ENCODE measurements around the gene HS6ST3. TPM values are rescaled to one million over a fixed set of nuclear protein-coding genes. Genes with fewer than 3 reads are reported as not detected.

The HS6ST3 gene
- total RNA-seq, 1 donor from 2014 or later, result 1.3 TPM

- Mint-ChIP-seq H3K4me1 (ENCODE audit: low read depth, unreplicated experiment) (no peaks in the 10 kb centered on the region), H3K4me3 (ENCODE audit: unreplicated experiment) (no peak overlapping the region), H3K36me3 (ENCODE audit: unreplicated experiment) (no peaks in the 10 kb centered on the region), H3K27me3 (ENCODE audit: unreplicated experiment) (no peaks in the 10 kb centered on the region), H3K27ac (ENCODE audit: unreplicated experiment) (no peak overlapping the region), H3K9me3 (ENCODE audit: unreplicated experiment) (no peaks in the 10 kb centered on the region)
- DNase-seq, result no peak
- no peak for TF ChIP-seq CTCF (IDR thresholded peaks at IDR 0.05; ENCODE audit: partially characterized antibody, unreplicated experiment)
Observed at GRCh38 chr13:96844616-96845015, 754.7 kb downstream of the HS6ST3 start.

GRCh38 chr13:96848286-96848685 lies 758.4 kb downstream of the HS6ST3 start:
- no peak overlapping the region for H3K27ac Mint-ChIP-seq (ENCODE audit: unreplicated experiment)

DNA sequence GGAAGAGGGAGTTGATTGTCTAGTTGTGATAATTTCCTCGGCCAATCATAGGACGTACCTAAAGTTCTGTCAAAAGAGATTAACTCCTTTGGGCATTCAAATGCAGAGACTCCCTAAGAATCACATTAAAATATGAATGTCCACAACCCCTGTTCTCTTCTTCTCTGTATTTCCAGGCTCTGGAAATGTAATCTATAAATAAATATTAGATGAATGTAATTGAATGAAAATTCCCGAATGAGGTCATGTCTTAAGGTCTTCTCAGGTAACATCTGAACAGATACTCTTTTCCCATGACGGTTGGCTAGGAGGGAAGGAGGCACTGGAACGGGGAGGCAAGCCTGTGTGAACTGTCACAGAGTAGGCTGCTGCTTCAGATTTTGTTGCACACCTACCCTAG lies 759.2 kb downstream of the HS6ST3 start:
- DNase-seq, result no peak
- Mint-ChIP-seq H3K4me3 (ENCODE audit: unreplicated experiment) (no peak overlapping the region), H3K4me1 (ENCODE audit: low read depth, unreplicated experiment) (peaks cover 5% of the 10 kb centered on the region), H3K9me3 (ENCODE audit: unreplicated experiment) (no peaks in the 10 kb centered on the region), H3K36me3 (ENCODE audit: unreplicated experiment) (no peaks in the 10 kb centered on the region), H3K27me3 (ENCODE audit: unreplicated experiment) (no peaks in the 10 kb centered on the region), H3K27ac (ENCODE audit: unreplicated experiment) (no peak overlapping the region)
- TF ChIP-seq CTCF (IDR thresholded peaks at IDR 0.05; ENCODE audit: partially characterized antibody, unreplicated experiment), result no peak

More at GRCh38 chr13:96848286-96848685, 758.4 kb downstream of the HS6ST3 start:
- Mint-ChIP-seq H3K4me3 (ENCODE audit: unreplicated experiment) (no peak overlapping the region), H3K9me3 (ENCODE audit: unreplicated experiment) (no peaks in the 10 kb centered on the region), H3K27me3 (ENCODE audit: unreplicated experiment) (no peaks in the 10 kb centered on the region), H3K4me1 (ENCODE audit: low read depth, unreplicated experiment) (peaks cover 5% of the 10 kb centered on the region), H3K36me3 (ENCODE audit: unreplicated experiment) (no peaks in the 10 kb centered on the region)
- no peak for DNase-seq
- no peak for TF ChIP-seq CTCF (IDR thresholded peaks at IDR 0.05; ENCODE audit: partially characterized antibody, unreplicated experiment)

DNA sequence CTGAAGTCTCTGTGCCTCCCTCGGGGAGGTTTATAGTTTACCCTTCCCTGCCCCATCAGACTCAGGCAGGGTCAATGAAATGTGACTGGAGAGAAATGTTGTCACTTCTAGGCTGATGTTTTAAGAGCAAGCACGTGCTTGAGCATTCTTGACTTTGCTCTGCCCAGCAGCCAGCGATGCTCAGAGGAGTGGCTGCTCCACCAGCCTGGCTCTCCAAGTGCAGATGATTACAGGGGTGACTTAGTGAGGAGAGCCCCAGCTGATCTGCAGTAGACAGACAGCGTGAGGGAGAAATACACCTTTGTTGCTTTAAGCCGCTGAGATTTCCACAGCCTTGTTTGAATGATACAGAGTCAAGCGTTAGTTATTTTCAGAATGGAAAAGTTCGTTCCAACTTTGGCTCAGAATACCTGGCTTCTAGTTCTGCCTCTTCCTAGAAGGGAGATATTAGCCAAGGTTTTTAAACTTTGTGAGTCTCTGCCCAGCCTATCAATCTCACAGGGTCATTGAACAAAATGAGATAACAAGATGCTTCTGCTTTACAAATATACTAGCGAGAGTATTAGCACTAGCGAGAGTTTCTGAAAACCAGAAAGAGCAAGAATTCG lies 760.7 kb downstream of the HS6ST3 start:
- no peak for TF ChIP-seq CTCF (IDR thresholded peaks at IDR 0.05; ENCODE audit: partially characterized antibody, unreplicated experiment)
- H3K27ac Mint-ChIP-seq (ENCODE audit: unreplicated experiment), result no peak overlapping the region
- no peaks in the 10 kb centered on the region for H3K27me3 Mint-ChIP-seq (ENCODE audit: unreplicated experiment)
- H3K9me3 Mint-ChIP-seq (ENCODE audit: unreplicated experiment), result no peaks in the 10 kb centered on the region
- H3K4me1 Mint-ChIP-seq (ENCODE audit: low read depth, unreplicated experiment), result peaks cover 5% of the 10 kb centered on the region
- no peak overlapping the region for H3K4me3 Mint-ChIP-seq (ENCODE audit: unreplicated experiment)
- no peaks in the 10 kb centered on the region for H3K36me3 Mint-ChIP-seq (ENCODE audit: unreplicated experiment)
- DNase-seq, result no peak

- H3K27ac Mint-ChIP-seq (ENCODE audit: unreplicated experiment), result no peak overlapping the region
- H3K9me3 Mint-ChIP-seq (ENCODE audit: unreplicated experiment), result no peaks in the 10 kb centered on the region
- no peaks in the 10 kb centered on the region for H3K27me3 Mint-ChIP-seq (ENCODE audit: unreplicated experiment)
- H3K4me1 Mint-ChIP-seq (ENCODE audit: low read depth, unreplicated experiment), result peaks cover 5% of the 10 kb centered on the region
- H3K36me3 Mint-ChIP-seq (ENCODE audit: unreplicated experiment), result no peaks in the 10 kb centered on the region
- H3K4me3 Mint-ChIP-seq (ENCODE audit: unreplicated experiment), result no peak overlapping the region
- DNase-seq, result peak; percentile 52
- no peak for TF ChIP-seq CTCF (IDR thresholded peaks at IDR 0.05; ENCODE audit: partially characterized antibody, unreplicated experiment)
Observed at GRCh38 chr13:96851856-96852445, 762.0 kb downstream of the HS6ST3 start.
